Embryonic facial prominence (tissue), 1 donor: ENCODE measurements around the gene SUPT3H.
"Not testable (repeated sequence)": the region's sequence is repeated elsewhere in the genome, so short reads cannot be mapped to it uniquely, and the experiment has no call there.

Experiments
- DNase-seq: peaks from one replicate; pipeline ENCODE4 v3.0.0-alpha.2; 2016; ENCODE audit errors: extremely low spot score

Gene SUPT3H

DNA sequence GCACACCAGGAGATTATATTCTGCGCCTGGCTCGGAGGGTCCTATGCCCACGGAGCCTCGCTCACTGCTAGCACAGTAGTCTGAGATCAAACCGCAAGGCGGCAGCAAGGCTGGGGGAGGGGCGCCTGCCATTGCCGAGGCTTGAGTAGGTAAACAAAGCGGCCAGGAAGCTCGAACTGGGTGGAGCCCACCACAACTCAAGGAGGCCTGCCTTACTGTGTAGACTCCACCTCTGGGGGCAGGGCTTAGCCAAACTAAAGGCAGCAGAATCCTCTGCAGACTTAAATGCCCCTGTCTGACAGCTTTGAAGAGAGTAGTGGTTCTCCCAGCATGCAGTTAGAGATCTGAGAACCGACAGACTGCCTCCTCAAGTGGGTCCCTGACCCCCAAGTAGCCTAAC is 477.4 kb downstream of the SUPT3H start:
- DNase-seq = not testable (repeated sequence)

DNA sequence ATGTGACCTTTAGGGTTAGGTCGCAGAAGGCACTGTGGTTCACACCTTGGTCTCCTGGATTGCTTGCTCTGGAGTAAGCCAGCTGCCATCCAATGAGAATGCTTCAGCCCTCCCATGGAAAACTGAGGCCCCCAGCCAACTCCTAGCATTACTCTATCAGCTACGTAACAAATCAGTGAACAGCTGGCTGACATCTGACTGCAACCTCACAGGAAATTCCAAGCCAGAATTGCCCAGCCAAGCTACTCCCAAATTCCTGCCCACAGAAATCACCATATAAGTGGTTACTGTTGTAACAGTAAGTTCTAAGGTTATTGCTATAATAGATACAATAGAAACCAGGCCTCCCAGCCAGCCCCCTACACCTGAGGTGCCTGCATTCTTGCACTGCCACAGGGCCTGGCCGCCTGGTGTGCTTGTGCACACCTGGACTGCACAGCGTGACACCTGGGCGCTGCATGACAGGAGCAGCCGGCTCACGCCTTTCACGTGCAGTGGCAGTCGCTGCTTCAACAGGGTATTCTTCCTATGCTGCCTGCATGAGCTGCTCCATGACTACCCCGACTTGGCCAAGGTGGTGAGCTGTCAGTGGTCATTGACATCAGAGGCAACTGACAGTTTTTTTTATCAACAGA is 479.3 kb downstream of the SUPT3H start:
- DNase-seq = no peak

DNA sequence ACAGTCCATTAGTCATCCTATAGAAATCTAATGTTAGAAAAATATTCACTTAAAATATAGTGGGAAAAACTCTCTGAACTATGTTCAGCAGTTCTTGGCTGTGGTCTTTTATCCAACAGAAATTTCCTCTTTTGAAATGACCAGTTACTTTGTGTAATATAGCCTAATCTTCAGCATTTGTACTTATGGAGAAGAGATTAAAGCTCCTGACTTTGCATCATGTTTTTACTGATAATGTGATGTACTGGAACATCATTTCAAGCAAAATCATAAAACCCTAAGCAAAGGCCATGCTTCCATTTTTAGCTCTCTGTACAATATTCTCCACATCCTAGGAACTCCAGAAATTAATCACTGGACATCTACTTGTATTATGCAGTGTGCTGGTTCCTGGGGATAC is 480.4 kb downstream of the SUPT3H start:
- no peak for DNase-seq

DNA sequence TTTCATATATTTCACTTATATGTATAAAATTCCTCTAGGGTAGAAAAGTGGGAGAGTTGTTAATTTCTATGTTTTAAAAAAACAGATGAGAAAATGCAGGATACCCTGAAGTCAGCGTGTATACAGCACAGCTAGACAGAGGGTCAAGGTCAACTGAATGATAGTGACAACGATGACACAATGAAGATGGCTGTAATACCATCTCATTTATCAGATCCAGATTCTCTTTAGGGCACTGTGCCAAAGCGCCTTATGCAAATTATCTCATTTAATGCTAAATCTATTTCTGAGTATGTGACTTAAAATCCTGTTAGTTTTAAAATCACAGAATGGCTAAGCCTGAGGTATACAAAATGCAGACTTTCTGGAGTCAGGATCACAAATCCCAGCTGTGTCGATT is 481.0 kb downstream of the SUPT3H start:
- DNase-seq = no peak

DNA sequence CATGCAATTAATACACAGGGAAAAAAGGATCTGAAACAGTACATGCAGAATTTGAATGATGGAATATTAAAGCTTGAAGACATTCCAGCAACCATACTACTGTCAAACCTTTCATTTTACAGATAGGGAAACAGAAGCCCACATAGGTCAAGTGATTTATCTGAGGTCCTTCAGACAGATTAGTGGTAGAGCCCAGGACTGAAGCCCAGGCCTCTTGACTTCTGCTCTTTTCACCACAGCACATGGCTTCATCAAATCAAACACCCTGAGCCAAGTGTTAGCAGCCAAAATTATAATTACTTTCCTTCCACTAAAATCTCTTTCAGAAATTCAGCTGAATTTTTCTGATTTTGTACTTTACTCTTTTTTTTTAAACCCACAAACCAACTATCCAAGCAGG is 485.2 kb downstream of the SUPT3H start:
- no peak for DNase-seq

DNA sequence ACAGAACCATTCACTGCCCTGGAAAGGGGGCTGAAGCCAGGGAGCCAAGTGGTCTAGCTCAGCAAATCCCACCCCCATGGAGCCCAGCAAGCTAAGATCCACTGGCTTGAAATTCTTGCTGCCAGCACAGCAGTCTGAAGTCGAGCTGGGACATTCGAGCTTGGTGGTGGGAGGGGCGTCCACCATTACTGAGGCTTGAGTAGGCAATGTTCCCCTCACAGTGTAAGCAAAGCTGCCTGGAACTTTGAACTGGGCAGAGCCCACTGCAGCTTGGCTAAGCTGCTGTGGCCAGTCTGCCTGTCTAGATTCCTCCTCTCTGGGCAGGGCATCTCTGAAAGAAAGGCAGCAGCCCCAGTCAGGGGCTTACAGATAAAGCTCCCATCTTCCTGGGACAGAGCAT is 498.7 kb downstream of the SUPT3H start:
- not testable (repeated sequence) for DNase-seq

DNA sequence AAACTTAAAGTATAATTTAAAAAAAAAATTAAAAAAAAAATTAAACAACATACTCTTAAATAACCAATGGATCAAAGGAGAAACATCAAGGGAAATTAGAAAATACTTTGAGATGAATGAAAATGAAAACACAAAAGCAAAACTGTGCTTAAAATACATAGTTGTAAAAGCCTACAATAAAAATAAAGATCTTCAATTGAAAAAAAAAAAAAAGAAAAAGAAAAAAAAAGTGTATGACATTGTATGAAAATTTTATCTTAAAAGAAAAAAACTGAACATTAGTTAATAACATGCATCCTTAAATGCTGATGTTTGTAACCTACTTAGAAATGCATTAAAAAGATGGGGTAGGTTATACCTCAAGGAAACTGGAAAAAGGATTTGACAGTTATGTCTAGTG is 501.1 kb downstream of the SUPT3H start:
- not testable (repeated sequence) for DNase-seq

DNA sequence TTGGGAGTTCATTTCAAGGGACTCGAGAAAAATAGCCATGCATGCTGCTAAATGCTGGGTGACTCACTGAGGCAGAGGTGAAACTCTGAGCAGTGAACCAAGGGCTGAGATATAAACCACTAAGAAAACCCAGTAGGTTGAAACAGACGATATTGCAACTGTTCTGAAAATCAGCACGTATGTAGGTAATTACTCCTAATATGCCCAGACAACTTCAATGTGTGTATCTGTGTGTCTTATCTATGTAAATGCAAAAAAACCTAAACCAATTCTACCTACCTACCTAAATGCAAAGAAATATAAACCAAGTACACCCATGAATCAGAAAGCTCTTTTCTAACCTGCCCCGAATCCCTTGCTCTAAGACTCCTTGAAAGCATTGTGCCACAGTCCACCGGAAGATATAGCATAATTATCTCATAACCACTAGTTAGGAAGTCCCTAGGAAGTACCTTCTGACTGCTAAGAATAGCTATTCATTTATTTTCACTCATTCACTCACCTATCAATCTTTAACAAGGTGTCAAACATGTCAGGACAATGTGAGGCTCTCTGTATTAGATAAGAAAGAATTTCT is 508.3 kb downstream of the SUPT3H start:
- peak; percentile 0 for DNase-seq

DNA sequence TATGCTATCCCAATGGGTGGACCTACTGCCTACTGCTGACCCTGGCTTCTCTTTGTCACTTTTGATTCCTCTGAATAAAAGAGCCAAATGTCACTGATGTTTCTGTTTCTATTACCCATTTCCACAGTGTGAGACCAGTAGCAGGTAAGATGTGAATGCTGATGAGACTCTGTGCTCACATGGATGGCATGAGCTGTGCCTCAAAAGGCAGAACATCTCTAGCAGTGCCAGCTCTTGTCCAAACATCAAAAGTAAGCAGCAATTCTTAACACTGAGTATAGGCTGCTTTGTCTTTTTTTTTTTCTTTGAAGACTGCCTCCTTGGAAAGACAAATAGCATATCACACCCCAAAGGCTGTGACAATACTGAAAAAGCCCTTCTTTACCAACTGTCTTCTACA is 508.8 kb downstream of the SUPT3H start:
- peak; percentile 1 for DNase-seq

DNA sequence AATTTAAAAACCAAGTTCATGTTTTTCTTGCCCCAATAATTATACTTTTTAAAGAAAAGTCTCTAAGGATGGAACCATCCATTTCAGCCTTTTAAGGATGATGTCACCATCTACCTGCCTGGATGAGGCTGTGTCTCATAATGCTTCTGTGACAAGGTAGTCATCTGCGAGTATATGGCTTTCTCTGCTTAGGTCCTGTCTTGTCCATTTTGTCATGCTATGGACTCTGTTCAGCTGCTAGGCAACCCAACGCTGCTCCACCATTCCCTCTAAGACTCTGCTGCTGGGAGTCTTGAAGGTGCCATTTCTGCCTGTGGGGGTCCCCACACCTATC is 509.4 kb downstream of the SUPT3H start:
- no peak for DNase-seq

DNA sequence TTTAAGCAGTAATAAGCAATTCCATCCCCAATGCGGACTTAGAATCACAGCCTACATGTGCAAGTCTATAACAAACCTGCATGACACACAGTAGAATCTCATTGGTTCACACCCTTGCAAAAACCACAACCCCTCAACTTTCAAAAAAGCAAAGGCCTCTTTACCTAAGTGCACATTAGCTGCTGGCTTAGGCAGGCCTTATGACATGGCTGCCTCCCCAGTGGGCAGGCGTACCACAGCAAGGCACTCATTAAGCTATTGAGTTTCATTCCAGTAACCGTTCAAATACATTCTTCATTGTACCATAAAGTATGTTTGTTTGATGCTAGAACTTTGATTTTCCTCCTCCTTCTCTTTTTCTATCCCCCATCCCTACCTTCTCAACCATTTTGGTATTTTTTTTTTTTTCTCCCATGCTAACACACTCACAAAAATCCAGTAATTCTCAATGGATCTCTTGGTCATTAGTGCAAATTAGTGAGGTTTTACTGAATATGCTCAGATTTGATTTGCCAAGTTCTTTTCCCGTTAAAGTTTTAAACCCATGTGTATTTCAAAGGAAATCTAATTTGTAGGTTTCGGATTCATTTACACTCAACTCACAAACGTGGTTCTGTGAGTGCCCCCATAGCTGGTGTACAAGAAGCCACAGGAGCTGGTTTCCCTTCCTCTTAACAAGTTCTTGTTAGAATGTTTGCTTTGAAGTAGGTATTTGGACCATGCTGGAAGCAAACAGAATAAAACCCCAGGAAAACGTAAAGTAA is 510.0 kb downstream of the SUPT3H start:
- peak; percentile 22 for DNase-seq

DNA sequence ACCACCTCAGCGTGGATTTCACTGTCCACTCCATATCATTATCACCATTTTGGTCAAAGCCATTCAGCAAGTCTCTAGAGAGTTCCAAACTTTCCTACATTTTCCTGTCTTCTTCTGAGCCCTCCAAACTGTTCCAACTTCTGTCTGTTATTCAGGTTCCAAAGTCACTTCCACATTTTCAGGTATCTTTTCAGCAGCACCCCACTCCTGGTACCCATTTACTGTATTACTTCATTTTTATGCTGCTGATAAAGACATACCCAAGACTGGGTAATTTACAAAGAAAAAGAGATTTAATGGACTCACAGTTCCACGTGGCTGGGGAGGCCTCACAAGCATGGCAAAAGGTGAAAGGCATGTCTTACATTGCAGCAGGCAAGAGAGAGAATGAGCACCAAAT is 512.5 kb downstream of the SUPT3H start:
- DNase-seq = not testable (repeated sequence)

DNA sequence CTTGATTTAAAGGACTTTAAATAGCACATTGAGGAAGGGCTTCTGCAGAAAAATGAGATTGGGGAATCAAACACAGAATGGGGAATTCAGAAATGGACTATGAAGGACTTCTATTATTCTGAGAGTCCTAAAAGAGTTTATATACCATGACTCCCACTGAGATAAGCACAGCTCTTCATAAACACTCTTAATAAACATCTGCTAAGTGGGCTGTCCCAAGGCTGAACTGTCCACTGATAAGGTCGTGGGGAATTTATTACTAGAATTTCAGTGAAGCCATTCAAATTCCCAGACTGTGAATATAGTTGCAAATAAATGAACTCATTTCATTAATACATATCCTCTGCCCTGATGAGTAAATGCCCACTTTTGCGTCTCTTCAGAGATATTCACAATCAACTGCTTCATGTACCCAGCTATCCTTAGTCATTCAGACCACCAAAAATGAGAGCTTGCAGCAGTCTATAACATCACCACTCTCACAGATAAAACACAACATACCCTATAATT is 517.8 kb downstream of the SUPT3H start:
- no peak for DNase-seq

DNA sequence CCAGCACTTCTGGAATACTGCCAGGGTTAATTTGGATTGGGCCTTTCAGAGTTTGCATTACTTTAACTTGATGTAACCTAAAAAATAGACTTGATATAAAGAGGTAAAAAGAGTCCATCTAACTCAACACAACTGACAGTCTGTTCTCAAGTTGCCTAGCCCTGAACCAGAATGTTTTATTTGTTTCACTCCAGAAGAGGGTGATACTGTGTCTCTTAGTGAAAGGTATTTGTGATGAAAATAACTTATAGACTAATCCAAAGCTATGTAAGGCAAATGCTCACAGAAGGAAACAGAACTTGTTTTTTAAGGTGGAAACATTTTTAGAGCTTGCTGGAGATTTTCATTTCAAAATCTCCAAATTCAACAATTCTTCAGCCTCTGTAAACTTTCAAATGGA is 518.7 kb downstream of the SUPT3H start:
- DNase-seq = no peak

DNA sequence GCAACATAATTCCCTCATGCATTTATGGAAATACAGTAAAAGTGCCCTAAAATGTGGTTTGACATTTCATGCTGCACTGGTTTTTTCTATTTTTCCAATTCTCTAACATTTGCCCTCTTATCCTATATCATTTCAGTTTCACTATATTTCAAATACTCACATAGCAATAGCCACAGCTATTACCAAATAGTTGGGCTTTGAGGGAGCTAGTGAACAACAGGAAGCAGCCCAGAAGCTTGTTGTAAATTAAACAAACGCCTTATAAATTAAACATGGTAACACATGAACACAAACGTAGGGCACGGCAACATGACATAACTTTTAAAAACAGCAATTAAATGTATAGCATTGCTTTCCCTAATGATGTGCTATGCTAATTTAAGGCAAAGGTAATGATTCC is 521.3 kb downstream of the SUPT3H start:
- DNase-seq = no peak

DNA sequence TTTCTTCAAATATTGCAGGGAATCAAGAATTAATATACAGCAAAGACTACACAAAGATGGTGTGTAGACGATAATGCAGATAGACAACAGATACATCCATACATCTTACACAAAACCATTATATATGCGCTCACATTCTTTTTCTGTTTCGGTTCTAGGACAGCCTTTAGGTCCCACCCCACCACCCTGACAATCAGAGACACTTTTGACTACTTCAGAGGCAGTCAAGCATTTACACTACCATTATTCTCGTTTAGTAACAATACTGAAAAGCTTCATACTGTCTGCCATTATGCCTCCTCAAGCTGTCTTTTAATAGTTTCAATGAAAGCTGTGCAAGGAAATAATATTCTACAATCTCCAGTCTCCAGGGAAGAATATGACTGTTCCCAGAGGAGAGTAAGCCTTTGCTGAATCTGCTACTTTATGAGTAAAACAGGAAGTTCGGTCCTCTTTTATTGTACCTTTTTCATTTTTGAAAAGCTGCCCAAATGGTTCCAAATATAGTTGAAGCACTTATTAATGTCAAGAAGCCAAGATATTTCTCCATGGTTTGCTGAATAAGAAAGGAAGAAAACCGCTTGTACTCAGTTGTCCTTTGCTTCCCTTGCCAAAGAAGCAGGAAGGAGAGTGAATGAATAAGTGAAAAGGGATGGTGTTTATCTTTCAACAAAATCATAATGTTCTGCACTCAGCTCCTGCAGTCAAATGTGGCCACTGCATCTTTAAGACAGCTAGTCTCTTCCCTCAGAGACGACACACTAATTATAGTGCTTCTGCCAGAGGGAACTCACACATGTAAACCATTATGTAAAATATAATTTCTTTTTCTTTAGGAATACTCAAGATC is 521.9 kb downstream of the SUPT3H start:
- DNase-seq = peak; percentile 71

DNA sequence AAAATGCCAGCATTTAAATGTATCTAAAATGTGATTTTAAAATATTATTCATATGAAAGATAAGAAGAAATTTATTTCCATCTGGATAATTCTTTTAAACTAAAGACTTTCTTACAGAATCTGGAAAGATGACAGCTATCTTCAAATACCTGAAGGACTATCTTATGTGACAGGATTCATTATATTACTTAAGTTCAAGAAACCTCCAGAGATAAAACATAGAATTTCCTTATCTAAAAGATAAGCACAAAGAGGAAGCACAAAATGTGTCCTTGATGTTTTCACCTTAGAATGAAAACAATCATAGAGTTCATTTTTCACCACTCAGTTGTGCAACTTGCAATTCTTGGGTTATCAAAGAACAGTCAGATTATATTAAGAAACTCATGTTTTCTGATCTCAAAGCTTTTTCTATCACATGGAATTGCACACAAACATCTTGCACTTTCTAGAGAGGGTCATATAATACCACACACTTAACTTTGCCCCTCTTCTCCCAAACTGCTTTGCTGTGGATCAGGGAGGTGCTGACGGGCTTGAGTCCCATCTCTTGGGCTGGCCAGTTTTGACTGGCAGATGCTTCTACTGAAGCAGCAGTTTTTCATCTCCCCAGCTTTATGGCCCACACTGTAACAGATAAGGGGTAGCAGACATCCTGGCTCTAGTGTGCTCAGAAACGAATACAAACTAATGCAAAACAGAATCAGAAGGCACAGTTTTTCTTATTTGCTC is 522.9 kb downstream of the SUPT3H start:
- DNase-seq = no peak

DNA sequence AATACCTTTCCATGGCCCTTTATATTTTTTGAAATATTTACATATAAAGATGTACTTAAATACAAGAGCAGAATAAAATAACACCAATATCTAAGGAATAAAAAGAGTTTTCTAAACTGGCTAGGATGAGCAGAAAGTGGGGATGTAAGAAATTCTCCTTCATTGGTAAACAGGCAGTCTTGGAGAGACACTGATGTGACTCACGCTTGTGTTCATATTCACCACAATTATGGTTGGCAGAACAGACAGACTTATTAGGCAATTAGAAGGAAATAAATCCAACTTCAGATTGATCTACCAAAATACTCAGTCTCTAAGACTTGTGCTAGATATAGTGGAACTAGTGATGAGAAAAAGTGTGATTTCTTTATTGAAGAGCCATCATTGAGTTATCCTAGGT is 526.6 kb downstream of the SUPT3H start:
- DNase-seq = no peak

DNA sequence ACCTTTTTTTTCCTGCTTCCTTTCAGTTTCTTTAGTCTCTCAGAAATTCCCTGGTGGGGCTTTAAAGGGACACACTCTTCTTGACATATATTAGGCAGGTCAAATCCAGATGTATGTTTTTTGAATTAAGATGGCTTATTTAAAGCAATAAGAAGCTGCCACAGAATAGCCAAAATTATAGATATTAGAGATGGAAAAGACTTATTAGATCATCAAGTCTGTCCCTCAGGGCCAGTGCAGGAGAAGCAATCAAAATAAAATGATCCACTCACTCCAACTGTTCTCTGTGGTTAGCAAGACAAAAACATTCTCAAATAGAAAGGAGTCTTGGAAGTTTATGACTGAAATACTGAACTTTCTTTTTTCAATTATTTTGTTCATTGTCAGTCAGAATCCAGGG is 527.4 kb downstream of the SUPT3H start:
- no peak for DNase-seq

DNA sequence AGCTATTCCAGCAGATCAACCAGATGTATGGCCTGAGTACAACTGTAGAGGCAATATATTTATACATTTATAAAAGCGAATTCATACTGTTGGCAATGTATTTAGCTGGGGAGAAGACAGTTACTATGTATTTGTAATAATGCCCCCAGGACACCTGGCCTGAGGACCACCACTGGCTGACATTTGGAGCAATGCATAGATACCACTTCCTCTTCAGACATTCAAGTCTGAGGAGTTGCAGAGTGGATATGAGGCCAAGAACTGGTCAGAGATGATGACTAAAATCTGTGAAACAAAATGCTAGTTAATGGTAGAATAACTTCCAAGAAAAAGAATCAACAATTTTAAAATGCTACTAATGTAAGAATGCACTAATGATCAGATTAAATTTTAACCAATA is 527.9 kb downstream of the SUPT3H start:
- no peak for DNase-seq

DNA sequence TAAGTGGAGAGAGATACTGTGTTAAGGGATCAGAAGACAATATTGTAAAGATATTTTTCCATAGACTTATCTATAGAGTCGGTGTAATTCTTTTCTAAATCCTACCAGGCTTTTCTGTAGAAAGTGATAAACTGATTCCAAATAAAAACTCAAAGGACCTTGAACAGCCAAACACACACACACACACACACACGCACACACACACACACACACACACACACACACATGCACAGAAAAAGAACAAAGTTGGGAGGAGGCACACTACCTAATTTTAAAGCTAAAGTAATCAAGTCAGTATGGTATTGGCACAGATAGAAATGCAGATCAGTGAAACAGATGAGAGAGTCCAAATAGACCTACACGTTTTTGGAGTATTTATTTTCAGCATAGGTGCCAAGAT is 534.0 kb downstream of the SUPT3H start:
- DNase-seq = no peak

DNA sequence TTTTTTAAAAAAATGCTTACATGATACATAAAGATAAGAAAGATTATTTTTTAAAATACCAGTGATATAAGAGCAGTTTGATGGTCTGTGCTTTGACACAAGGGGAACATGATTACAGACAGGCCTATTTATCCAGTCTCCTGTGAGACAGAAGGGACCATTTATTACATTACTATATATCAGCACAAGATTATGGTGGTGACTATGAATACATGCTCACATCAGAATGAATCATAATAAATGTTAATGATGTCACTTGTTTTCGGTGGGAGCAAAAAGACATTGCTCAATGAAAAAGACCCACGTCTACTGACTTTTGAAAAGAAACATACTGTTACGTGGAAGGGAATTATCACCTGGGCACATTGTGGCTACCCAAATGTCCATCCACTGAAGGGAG is 535.1 kb downstream of the SUPT3H start:
- DNase-seq = no peak
